Measurements from ENCODE around the gene SPATA31D4. TPM values are rescaled to one million over a fixed set of nuclear protein-coding genes. Genes with fewer than 3 reads are reported as not detected.
"Not testable (repeated sequence)": the region's sequence is repeated elsewhere in the genome, so short reads cannot be mapped to it uniquely, and the experiment has no call there.

Gene SPATA31D4
- total RNA-seq = not detected in 2 replicates

GRCh38 chr9:81928305-81928704, at the start of gene SPATA31D4:
SPATA31D4 (plus strand) TSS chr9:81928428; CDS start chr9:81928514, 86 bp downstream.
- H3K27ac Mint-ChIP-seq; H3K27me3 Mint-ChIP-seq (ENCODE audit: low read depth); intact Hi-C loops (cut with micrococcal nuclease); H3K9me3 Mint-ChIP-seq; H3K4me1 Mint-ChIP-seq (ENCODE audit: low read depth); DNase-seq (ENCODE audit: low spot score); H3K4me3 Mint-ChIP-seq (ENCODE audit: low read depth); H3K36me3 Mint-ChIP-seq (ENCODE audit: low read depth): not testable (repeated sequence)

- Mint-ChIP-seq H3K9me3 (no peaks in the 10 kb centered on the region), H3K36me3 (ENCODE audit: low read depth) (no peaks in the 10 kb centered on the region), H3K27me3 (ENCODE audit: low read depth) (no peaks in the 10 kb centered on the region), H3K4me3 (ENCODE audit: low read depth) (no peak overlapping the region), H3K4me1 (ENCODE audit: low read depth) (no peaks in the 10 kb centered on the region), H3K27ac (no peak overlapping the region)
- no peak for DNase-seq (ENCODE audit: low spot score)
- intact Hi-C loops (cut with micrococcal nuclease) = no loop called here
These were observed 49.7 kb upstream of the SPATA31D4 start for GRCh38 chr9:81878530-81878929.

- Mint-ChIP-seq H3K27ac (no peak overlapping the region), H3K4me1 (ENCODE audit: low read depth) (no peaks in the 10 kb centered on the region), H3K4me3 (ENCODE audit: low read depth) (no peak overlapping the region), H3K9me3 (no peaks in the 10 kb centered on the region), H3K27me3 (ENCODE audit: low read depth) (no peaks in the 10 kb centered on the region), H3K36me3 (ENCODE audit: low read depth) (no peaks in the 10 kb centered on the region)
- intact Hi-C loops (cut with micrococcal nuclease) = no loop called here
- no peak for DNase-seq (ENCODE audit: low spot score)
These were observed 48.7 kb upstream of the SPATA31D4 start for GRCh38 chr9:81879501-81879916.

GRCh38 chr9:81885602-81886001, 42.6 kb upstream of the SPATA31D4 start:
- intact Hi-C loops (cut with micrococcal nuclease) = no loop called here
- DNase-seq (ENCODE audit: low spot score) = no peak
- Mint-ChIP-seq H3K27ac (no peak overlapping the region), H3K27me3 (ENCODE audit: low read depth) (no peaks in the 10 kb centered on the region), H3K9me3 (peaks cover 4% of the 10 kb centered on the region), H3K36me3 (ENCODE audit: low read depth) (no peaks in the 10 kb centered on the region), H3K4me3 (ENCODE audit: low read depth) (no peak overlapping the region), H3K4me1 (ENCODE audit: low read depth) (no peaks in the 10 kb centered on the region)

- Mint-ChIP-seq H3K9me3 (peaks cover 4% of the 10 kb centered on the region), H3K4me3 (ENCODE audit: low read depth) (no peak overlapping the region), H3K36me3 (ENCODE audit: low read depth) (no peaks in the 10 kb centered on the region), H3K27me3 (ENCODE audit: low read depth) (no peaks in the 10 kb centered on the region), H3K4me1 (ENCODE audit: low read depth) (no peaks in the 10 kb centered on the region), H3K27ac (no peak overlapping the region)
- intact Hi-C loops (cut with micrococcal nuclease) = no loop called here
- DNase-seq (ENCODE audit: low spot score) = no peak
These were observed 41.6 kb upstream of the SPATA31D4 start for GRCh38 chr9:81886665-81887064.

- H3K4me1 Mint-ChIP-seq (ENCODE audit: low read depth) = no peaks in the 10 kb centered on the region
- intact Hi-C loops (cut with micrococcal nuclease) = no loop called here
- no peak overlapping the region for H3K27ac Mint-ChIP-seq
- no peaks in the 10 kb centered on the region for H3K36me3 Mint-ChIP-seq (ENCODE audit: low read depth)
- H3K27me3 Mint-ChIP-seq (ENCODE audit: low read depth) = no peaks in the 10 kb centered on the region
- H3K9me3 Mint-ChIP-seq = peaks cover 4% of the 10 kb centered on the region
- no peak overlapping the region for H3K4me3 Mint-ChIP-seq (ENCODE audit: low read depth)
- DNase-seq (ENCODE audit: low spot score) = no peak
These were observed 38.1 kb upstream of the SPATA31D4 start for GRCh38 chr9:81890104-81890503.

- Mint-ChIP-seq H3K4me1 (ENCODE audit: low read depth) (no peaks in the 10 kb centered on the region), H3K36me3 (ENCODE audit: low read depth) (no peaks in the 10 kb centered on the region), H3K4me3 (ENCODE audit: low read depth) (no peak overlapping the region), H3K27ac (no peak overlapping the region), H3K27me3 (ENCODE audit: low read depth) (no peaks in the 10 kb centered on the region), H3K9me3 (peaks cover 4% of the 10 kb centered on the region)
- no peak for DNase-seq (ENCODE audit: low spot score)
- intact Hi-C loops (cut with micrococcal nuclease) = no loop called here
These were observed 35.8 kb upstream of the SPATA31D4 start for GRCh38 chr9:81892440-81892839.

- Mint-ChIP-seq H3K9me3 (no peaks in the 10 kb centered on the region), H3K36me3 (ENCODE audit: low read depth) (no peaks in the 10 kb centered on the region), H3K27ac (no peak overlapping the region), H3K4me3 (ENCODE audit: low read depth) (no peak overlapping the region), H3K27me3 (ENCODE audit: low read depth) (no peaks in the 10 kb centered on the region), H3K4me1 (ENCODE audit: low read depth) (no peaks in the 10 kb centered on the region)
- no peak for DNase-seq (ENCODE audit: low spot score)
- intact Hi-C loops (cut with micrococcal nuclease) = no loop called here
These were observed 34.3 kb upstream of the SPATA31D4 start for GRCh38 chr9:81893929-81894328.

- intact Hi-C loops (cut with micrococcal nuclease) = no loop called here
- H3K27me3 Mint-ChIP-seq (ENCODE audit: low read depth) = no peaks in the 10 kb centered on the region
- no peak overlapping the region for H3K27ac Mint-ChIP-seq
- DNase-seq (ENCODE audit: low spot score) = no peak
- H3K36me3 Mint-ChIP-seq (ENCODE audit: low read depth) = no peaks in the 10 kb centered on the region
- no peaks in the 10 kb centered on the region for H3K4me1 Mint-ChIP-seq (ENCODE audit: low read depth)
- no peak overlapping the region for H3K4me3 Mint-ChIP-seq (ENCODE audit: low read depth)
- no peaks in the 10 kb centered on the region for H3K9me3 Mint-ChIP-seq
These were observed 33.3 kb upstream of the SPATA31D4 start for GRCh38 chr9:81894891-81895290.

GRCh38 chr9:81896070-81896469, 32.2 kb upstream of the SPATA31D4 start:
- no peak for DNase-seq (ENCODE audit: low spot score)
- no peak overlapping the region for H3K27ac Mint-ChIP-seq
- no peak overlapping the region for H3K4me3 Mint-ChIP-seq (ENCODE audit: low read depth)
- H3K36me3 Mint-ChIP-seq (ENCODE audit: low read depth) = no peaks in the 10 kb centered on the region
- H3K4me1 Mint-ChIP-seq (ENCODE audit: low read depth) = no peaks in the 10 kb centered on the region
- intact Hi-C loops (cut with micrococcal nuclease) = no loop called here
- no peaks in the 10 kb centered on the region for H3K27me3 Mint-ChIP-seq (ENCODE audit: low read depth)
- no peaks in the 10 kb centered on the region for H3K9me3 Mint-ChIP-seq

GRCh38 chr9:81898851-81899250, 29.4 kb upstream of the SPATA31D4 start:
- intact Hi-C loops (cut with micrococcal nuclease) = no loop called here
- DNase-seq (ENCODE audit: low spot score) = no peak
- H3K27me3 Mint-ChIP-seq (ENCODE audit: low read depth) = no peaks in the 10 kb centered on the region
- no peak overlapping the region for H3K4me3 Mint-ChIP-seq (ENCODE audit: low read depth)
- no peak overlapping the region for H3K27ac Mint-ChIP-seq
- H3K9me3 Mint-ChIP-seq = no peaks in the 10 kb centered on the region
- no peaks in the 10 kb centered on the region for H3K4me1 Mint-ChIP-seq (ENCODE audit: low read depth)
- H3K36me3 Mint-ChIP-seq (ENCODE audit: low read depth) = no peaks in the 10 kb centered on the region

- DNase-seq (ENCODE audit: low spot score) = no peak
- Mint-ChIP-seq H3K9me3 (no peaks in the 10 kb centered on the region), H3K4me1 (ENCODE audit: low read depth) (no peaks in the 10 kb centered on the region), H3K4me3 (ENCODE audit: low read depth) (no peak overlapping the region), H3K27me3 (ENCODE audit: low read depth) (no peaks in the 10 kb centered on the region), H3K27ac (no peak overlapping the region), H3K36me3 (ENCODE audit: low read depth) (no peaks in the 10 kb centered on the region)
- intact Hi-C loops (cut with micrococcal nuclease) = no loop called here
These were observed 26.0 kb upstream of the SPATA31D4 start for GRCh38 chr9:81902196-81902595.

- Mint-ChIP-seq H3K27me3 (ENCODE audit: low read depth) (no peaks in the 10 kb centered on the region), H3K36me3 (ENCODE audit: low read depth) (no peaks in the 10 kb centered on the region), H3K4me1 (ENCODE audit: low read depth) (no peaks in the 10 kb centered on the region), H3K27ac (no peak overlapping the region), H3K9me3 (no peaks in the 10 kb centered on the region), H3K4me3 (ENCODE audit: low read depth) (no peak overlapping the region)
- intact Hi-C loops (cut with micrococcal nuclease) = no loop called here
- DNase-seq (ENCODE audit: low spot score) = no peak
These were observed 25.6 kb upstream of the SPATA31D4 start for GRCh38 chr9:81902626-81903025.

GRCh38 chr9:81906671-81907070, 21.6 kb upstream of the SPATA31D4 start:
- Mint-ChIP-seq H3K27me3 (ENCODE audit: low read depth) (no peaks in the 10 kb centered on the region), H3K36me3 (ENCODE audit: low read depth) (no peaks in the 10 kb centered on the region), H3K27ac (no peak overlapping the region), H3K4me1 (ENCODE audit: low read depth) (no peaks in the 10 kb centered on the region), H3K9me3 (no peaks in the 10 kb centered on the region), H3K4me3 (ENCODE audit: low read depth) (no peak overlapping the region)
- no peak for DNase-seq (ENCODE audit: low spot score)
- intact Hi-C loops (cut with micrococcal nuclease) = no loop called here
